ENCODE measurements around the gene CTPS2. TPM values are rescaled to one million over a fixed set of nuclear protein-coding genes. Genes with fewer than 3 reads are reported as not detected.

The CTPS2 gene
- total RNA-seq, 1 experiment from 2014 or later = 3.8 TPM

DNA sequence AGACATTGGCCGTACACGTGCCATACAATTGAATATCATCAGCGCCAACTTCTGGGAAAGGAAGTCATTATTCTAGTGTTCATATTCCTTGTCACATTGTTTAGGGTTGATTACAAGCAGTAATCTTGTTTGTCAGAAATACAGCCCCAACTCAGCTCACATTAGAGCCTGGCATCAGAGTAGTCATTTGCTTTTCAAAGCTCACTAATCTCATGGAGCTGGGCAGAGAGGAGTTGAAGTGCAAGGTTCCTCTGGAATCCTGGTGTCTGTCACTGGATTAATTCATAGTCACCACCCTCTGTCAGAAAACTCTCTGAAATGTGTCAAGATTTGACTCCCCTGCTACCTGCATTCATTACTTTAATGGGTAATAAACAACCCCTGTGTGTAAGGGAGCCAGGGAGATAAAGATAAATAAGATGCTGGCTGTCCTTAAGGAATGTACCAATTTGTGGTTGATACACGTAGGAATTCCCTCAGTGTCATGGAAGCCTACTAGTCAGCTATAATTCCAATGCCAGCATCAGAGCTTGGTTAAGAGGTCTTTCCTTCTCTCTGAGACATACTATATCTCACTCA lies 106.2 kb downstream of the CTPS2 start:
- no peak overlapping the region for H3K4me3 ChIP-seq (ENCODE audit: low read depth in 2 of 2, low read length in 2 of 2)
- no peaks in the 10 kb centered on the region for H3K4me1 ChIP-seq (ENCODE audit: control insufficient read depth, insufficient read depth, low read length)
- ChIA-PET POLR2A (no interaction called here), CTCF (no interaction called here)
- TF ChIP-seq, protein P1, sequence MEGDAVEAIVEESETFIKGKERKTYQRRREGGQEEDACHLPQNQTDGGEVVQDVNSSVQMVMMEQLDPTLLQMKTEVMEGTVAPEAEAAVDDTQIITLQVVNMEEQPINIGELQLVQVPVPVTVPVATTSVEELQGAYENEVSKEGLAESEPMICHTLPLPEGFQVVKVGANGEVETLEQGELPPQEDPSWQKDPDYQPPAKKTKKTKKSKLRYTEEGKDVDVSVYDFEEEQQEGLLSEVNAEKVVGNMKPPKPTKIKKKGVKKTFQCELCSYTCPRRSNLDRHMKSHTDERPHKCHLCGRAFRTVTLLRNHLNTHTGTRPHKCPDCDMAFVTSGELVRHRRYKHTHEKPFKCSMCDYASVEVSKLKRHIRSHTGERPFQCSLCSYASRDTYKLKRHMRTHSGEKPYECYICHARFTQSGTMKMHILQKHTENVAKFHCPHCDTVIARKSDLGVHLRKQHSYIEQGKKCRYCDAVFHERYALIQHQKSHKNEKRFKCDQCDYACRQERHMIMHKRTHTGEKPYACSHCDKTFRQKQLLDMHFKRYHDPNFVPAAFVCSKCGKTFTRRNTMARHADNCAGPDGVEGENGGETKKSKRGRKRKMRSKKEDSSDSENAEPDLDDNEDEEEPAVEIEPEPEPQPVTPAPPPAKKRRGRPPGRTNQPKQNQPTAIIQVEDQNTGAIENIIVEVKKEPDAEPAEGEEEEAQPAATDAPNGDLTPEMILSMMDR (IDR thresholded peaks at IDR 0.05) = no peak
- TF ChIP-seq TCF7L2 (IDR thresholded peaks at IDR 0.05; ENCODE audit: low read depth, low read length) (no peak), SIN3A (IDR thresholded peaks at IDR 0.05; ENCODE audit: borderline replicate concordance, insufficient read depth, low read depth, low read length) (no peak), POLR2AphosphoS5 (IDR thresholded peaks at IDR 0.05; ENCODE audit: low read depth, low read length) (no peak)
- TF ChIP-seq, protein P2, sequence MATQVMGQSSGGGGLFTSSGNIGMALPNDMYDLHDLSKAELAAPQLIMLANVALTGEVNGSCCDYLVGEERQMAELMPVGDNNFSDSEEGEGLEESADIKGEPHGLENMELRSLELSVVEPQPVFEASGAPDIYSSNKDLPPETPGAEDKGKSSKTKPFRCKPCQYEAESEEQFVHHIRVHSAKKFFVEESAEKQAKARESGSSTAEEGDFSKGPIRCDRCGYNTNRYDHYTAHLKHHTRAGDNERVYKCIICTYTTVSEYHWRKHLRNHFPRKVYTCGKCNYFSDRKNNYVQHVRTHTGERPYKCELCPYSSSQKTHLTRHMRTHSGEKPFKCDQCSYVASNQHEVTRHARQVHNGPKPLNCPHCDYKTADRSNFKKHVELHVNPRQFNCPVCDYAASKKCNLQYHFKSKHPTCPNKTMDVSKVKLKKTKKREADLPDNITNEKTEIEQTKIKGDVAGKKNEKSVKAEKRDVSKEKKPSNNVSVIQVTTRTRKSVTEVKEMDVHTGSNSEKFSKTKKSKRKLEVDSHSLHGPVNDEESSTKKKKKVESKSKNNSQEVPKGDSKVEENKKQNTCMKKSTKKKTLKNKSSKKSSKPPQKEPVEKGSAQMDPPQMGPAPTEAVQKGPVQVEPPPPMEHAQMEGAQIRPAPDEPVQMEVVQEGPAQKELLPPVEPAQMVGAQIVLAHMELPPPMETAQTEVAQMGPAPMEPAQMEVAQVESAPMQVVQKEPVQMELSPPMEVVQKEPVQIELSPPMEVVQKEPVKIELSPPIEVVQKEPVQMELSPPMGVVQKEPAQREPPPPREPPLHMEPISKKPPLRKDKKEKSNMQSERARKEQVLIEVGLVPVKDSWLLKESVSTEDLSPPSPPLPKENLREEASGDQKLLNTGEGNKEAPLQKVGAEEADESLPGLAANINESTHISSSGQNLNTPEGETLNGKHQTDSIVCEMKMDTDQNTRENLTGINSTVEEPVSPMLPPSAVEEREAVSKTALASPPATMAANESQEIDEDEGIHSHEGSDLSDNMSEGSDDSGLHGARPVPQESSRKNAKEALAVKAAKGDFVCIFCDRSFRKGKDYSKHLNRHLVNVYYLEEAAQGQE (IDR thresholded peaks at IDR 0.05; ENCODE audit: insufficient read depth in 1 of 2, low read depth in 2 of 2, low read length in 1 of 2) = no peak
- BruUV-seq (replicated peaks) = no TSS peak
- intact Hi-C loops (cut with micrococcal nuclease; ENCODE audit: unreplicated experiment) = no loop called here
- no peak for DNase-seq (ENCODE audit: low read depth, low spot score)
- no peaks in the 10 kb centered on the region for H3K9me3 ChIP-seq (ENCODE audit: control insufficient read depth, insufficient read depth, low read depth, low read length)
- in situ Hi-C loops (cut with HindIII; ENCODE audit: low pct_unique_long_range_greater_than_20kb, low sequenced_read_pairs) = no loop called here
- no peaks in the 10 kb centered on the region for H3K36me3 ChIP-seq (ENCODE audit: control insufficient read depth, insufficient read depth, low read length)
- no peak overlapping the region for H3K27ac ChIP-seq (ENCODE audit: low read length)
- no peaks in the 10 kb centered on the region for H3K27me3 ChIP-seq (ENCODE audit: control insufficient read depth, insufficient read depth, low read length)
- no peak for ATAC-seq

DNA sequence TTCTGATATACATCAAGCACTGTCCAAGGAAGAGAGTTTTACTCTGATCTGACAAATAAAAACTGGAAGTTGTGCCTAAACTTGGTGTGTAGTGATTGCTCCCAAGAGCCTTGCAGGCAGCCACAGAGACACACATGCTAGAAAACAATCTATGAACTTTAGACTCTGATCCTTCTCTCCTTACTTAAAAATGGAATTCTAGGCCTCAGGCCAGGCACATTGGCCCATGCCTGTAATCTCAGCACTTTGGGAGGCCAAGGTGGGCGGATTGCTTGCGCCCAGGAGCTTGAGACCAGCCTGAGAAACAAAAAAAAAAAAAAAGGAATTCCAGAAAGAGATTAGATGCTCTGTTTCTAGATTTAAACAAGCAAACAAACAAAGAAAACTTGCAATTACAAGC lies 108.1 kb downstream of the CTPS2 start:
- ChIA-PET POLR2A (no interaction called here), CTCF (no interaction called here)
- Histone ChIP-seq H3K4me1 (ENCODE audit: control insufficient read depth, insufficient read depth, low read length) (no peaks in the 10 kb centered on the region), H3K9me3 (ENCODE audit: control insufficient read depth, insufficient read depth, low read depth, low read length) (no peaks in the 10 kb centered on the region), H3K27ac (ENCODE audit: low read length) (no peak overlapping the region), H3K36me3 (ENCODE audit: control insufficient read depth, insufficient read depth, low read length) (no peaks in the 10 kb centered on the region), H3K4me3 (ENCODE audit: low read depth in 2 of 2, low read length in 2 of 2) (no peak overlapping the region), H3K27me3 (ENCODE audit: control insufficient read depth, insufficient read depth, low read length) (no peaks in the 10 kb centered on the region)
- intact Hi-C loops (cut with micrococcal nuclease; ENCODE audit: unreplicated experiment) = no loop called here
- no peak for TF ChIP-seq TCF7L2 (IDR thresholded peaks at IDR 0.05; ENCODE audit: low read depth, low read length)
- TF ChIP-seq, protein P1 (IDR thresholded peaks at IDR 0.05) = no peak
- no peak for TF ChIP-seq POLR2AphosphoS5 (IDR thresholded peaks at IDR 0.05; ENCODE audit: low read depth, low read length)
- TF ChIP-seq, protein P2 (IDR thresholded peaks at IDR 0.05; ENCODE audit: insufficient read depth in 1 of 2, low read depth in 2 of 2, low read length in 1 of 2) = no peak
- no peak for TF ChIP-seq SIN3A (IDR thresholded peaks at IDR 0.05; ENCODE audit: borderline replicate concordance, insufficient read depth, low read depth, low read length)
- no TSS peak for BruUV-seq (replicated peaks)
- ATAC-seq = no peak
- no peak for DNase-seq (ENCODE audit: low read depth, low spot score)
- in situ Hi-C loops (cut with HindIII; ENCODE audit: low pct_unique_long_range_greater_than_20kb, low sequenced_read_pairs) = no loop called here

Measured in Panc1 (cell line).